PC-9 (cell line): ENCODE results near the gene ABCA2. TPM values are rescaled to one million over a fixed set of nuclear protein-coding genes. Genes with fewer than 3 reads are reported as not detected.

Source experiments
- BruUV-seq: library from RNA; stranded (reverse); fragments of 400-500 nt; replicated peaks from 2 replicates; lab custom pipeline; 2021; lab: Mats Ljungman, UMichigan
- CTCF ChIA-PET: fragments of 300-600 bp; sonication (Branson Sonifier 250); formaldehyde crosslinking; loops from one replicate; lab custom pipeline; 2022; ENCODE audit warnings: antibody characterized with exemption; lab: Charles Lee
- POLR2A ChIA-PET: fragments of 300-600 bp; sonication (Branson Sonifier 250); formaldehyde crosslinking; loops from one replicate; lab custom pipeline; 2022; ENCODE audit warnings: antibody characterized with exemption; ENCODE audit not compliant: unreplicated experiment; lab: Charles Lee
- DNase-seq, 2 experiments: peaks; one replicate each; pipeline versions ENCODE4 v3.0.0 to v3.0.0-alpha.2; 2015 to 2022; ENCODE audit warnings: mixed read lengths in 1 of 2
- H2AFZ ChIP-seq: fragments of 200-600 bp; sonication (generic); 2 replicates; pipeline ENCODE4 v1.8.1; 2017; ENCODE audit warnings: antibody characterized with exemption
- H3F3A ChIP-seq: fragments of 200-600 bp; sonication (generic); 2 replicates; pipeline ENCODE4 v1.8.1; 2017; ENCODE audit warnings: antibody characterized with exemption, mild to moderate bottlenecking, low read depth; ENCODE audit not compliant: insufficient read depth
- H3K27ac ChIP-seq: fragments of 200-600 bp; sonication (generic); 2 replicates; pipeline ENCODE4 v1.6.1; 2016; ENCODE audit warnings: mixed run types
- H3K27me3 ChIP-seq: fragments of 200-600 bp; sonication (generic); 2 replicates; pipeline ENCODE4 v1.6.1; 2016; ENCODE audit warnings: low read depth, mixed run types; ENCODE audit not compliant: insufficient read depth
- H3K36me3 ChIP-seq: fragments of 200-600 bp; sonication (generic); 2 replicates; pipeline ENCODE4 v1.6.1; 2016; ENCODE audit warnings: low read depth, mixed run types
- H3K4me1 ChIP-seq: fragments of 200-600 bp; sonication (generic); replicated peaks from 2 replicates; pipeline ENCODE4 v1.6.1; 2016; ENCODE audit warnings: mixed run types; ENCODE audit not compliant: insufficient read depth
- H3K4me2 ChIP-seq: fragments of 200-600 bp; sonication (generic); 2 replicates; pipeline ENCODE4 v1.6.1; 2017; ENCODE audit warnings: mixed run types
- H3K4me3 ChIP-seq: fragments of 200-600 bp; sonication (generic); 2 replicates; pipeline ENCODE4 v1.6.1; 2016; ENCODE audit warnings: mixed run types
- H3K79me2 ChIP-seq: fragments of 200-600 bp; sonication (generic); 2 replicates; pipeline ENCODE4 v1.6.1; 2017; ENCODE audit warnings: low read depth, mixed run types
- H3K9me2 ChIP-seq: fragments of 200-600 bp; sonication (generic); 2 replicates; pipeline ENCODE4 v1.8.1; 2017; ENCODE audit warnings: mild to moderate bottlenecking; ENCODE audit not compliant: insufficient read depth
- H3K9me3 ChIP-seq: fragments of 200-600 bp; sonication (generic); 2 replicates; pipeline ENCODE4 v1.8.1; 2016; ENCODE audit warnings: low read depth; ENCODE audit not compliant: insufficient read depth
- H4K20me1 ChIP-seq: fragments of 200-600 bp; sonication (generic); 2 replicates; pipeline ENCODE4 v1.8.1; 2017; ENCODE audit not compliant: insufficient read depth
- CTCF ChIP-seq: fragments of 200-600 bp; sonication (generic); conservative IDR thresholded peaks from 2 replicates; pipeline ENCODE4 v1.6.1; 2017; ENCODE audit warnings: mixed run types, antibody characterized with exemption, mild to moderate bottlenecking, moderate library complexity
- EZH2 ChIP-seq: fragments of 200-600 bp; sonication (generic); IDR thresholded peaks from 2 replicates; pipeline ENCODE4 v1.8.0; 2017; ENCODE audit warnings: antibody characterized with exemption, low read depth
- intact Hi-C: fragments of 100-400 bp; cut with micrococcal nuclease; formaldehyde crosslinking; loops from one replicate; pipeline ENCODE4 v1.10.0; 2022; ENCODE audit not compliant: unreplicated experiment
- total RNA-seq: library from RNA; stranded (reverse); gene quantifications from 2 replicates; pipeline ENCODE4 v1.2.3, GENCODE V29; 2021

Gene ABCA2
- total RNA-seq, 1 experiment from 2014 or later = 79.2 TPM

- TF ChIP-seq EZH2 = no peak
- no peak for TF ChIP-seq CTCF
- BruUV-seq = no TSS peak
- no peaks in the 10 kb centered on the region for H3K36me3 ChIP-seq
- peaks cover 17% of the 10 kb centered on the region for H3K4me1 ChIP-seq
- DNase-seq = no peak
- ChIA-PET CTCF (no interaction called here), POLR2A (no interaction called here)
- H3K4me2 ChIP-seq = no peak overlapping the region
- no peaks in the 10 kb centered on the region for H3K9me3 ChIP-seq
- H2AFZ ChIP-seq = no peak overlapping the region
- H3K27ac ChIP-seq = no peak overlapping the region
- H3K27me3 ChIP-seq = no peaks in the 10 kb centered on the region
- no peaks in the 10 kb centered on the region for H3K79me2 ChIP-seq
- H3F3A ChIP-seq = peaks cover 27% of the 10 kb centered on the region; the same call in 1 of the 2 replicates
- H3K9me2 ChIP-seq = no peaks in the 10 kb centered on the region
- intact Hi-C loops = no loop called here
- 0 out of 2 replicates have a peak, but pooled peaks cover 4% of the 10 kb centered on the region for H4K20me1 ChIP-seq
- H3K4me3 ChIP-seq = no peak overlapping the region
These were observed 4.8 kb upstream of the ABCA2 start for GRCh38 chr9:137032858-137033257.

GRCh38 chr9:137031904-137032640, 4.0 kb upstream of the ABCA2 start, which contains the start of gene FUT7:
TSS of gene FUT7 (minus strand) at chr9:137032088. CDS start at chr9:137031991, 97 bp downstream.
- Histone ChIP-seq H3K9me3 (no peaks in the 10 kb centered on the region), H3K9me2 (no peaks in the 10 kb centered on the region), H2AFZ (no peak within 1 kb of the TSS), H3K4me3 (no peak within 1 kb of the TSS), H3F3A (peaks cover 27% of the 10 kb centered on the region; the same call in 1 of the 2 replicates), H3K4me1 (peaks cover 17% of the 10 kb centered on the region), H3K4me2 (no peak within 1 kb of the TSS), H4K20me1 (0 out of 2 replicates have a peak, but pooled peaks cover 4% of the 10 kb centered on the region), H3K27ac (no peak within 1 kb of the TSS), H3K36me3 (no peaks in the 10 kb centered on the region), H3K79me2 (no peaks in the 10 kb centered on the region), H3K27me3 (no peaks in the 10 kb centered on the region)
- no TSS peak for BruUV-seq
- no peak for DNase-seq
- ChIA-PET POLR2A (no interaction called here), CTCF (interaction anchor here (0.5 to 0.9 kb wide), 3 partner anchors 15 to 84 kb away, joined by 3 to 14 read pairs (median 3); no protein-coding TSS in a partner anchor)
- intact Hi-C loops = no loop called here
- TF ChIP-seq EZH2 (no peak), CTCF (no peak)

GRCh38 chr9:137030538-137031527, 2.8 kb upstream of the ABCA2 start:
- no peak overlapping the region for H3K4me2 ChIP-seq
- H3K9me3 ChIP-seq = no peaks in the 10 kb centered on the region
- H3K4me3 ChIP-seq = no peak overlapping the region
- H4K20me1 ChIP-seq = 0 out of 2 replicates have a peak, but pooled peaks cover 4% of the 10 kb centered on the region
- H3K27ac ChIP-seq = no peak overlapping the region
- no peaks in the 10 kb centered on the region for H3K9me2 ChIP-seq
- H3F3A ChIP-seq = peaks cover 17% of the 10 kb centered on the region; the same call in 1 of the 2 replicates
- H3K27me3 ChIP-seq = no peaks in the 10 kb centered on the region
- H2AFZ ChIP-seq = no peak overlapping the region
- DNase-seq = no peak
- no peak for TF ChIP-seq CTCF
- no peak for TF ChIP-seq EZH2
- H3K36me3 ChIP-seq = no peaks in the 10 kb centered on the region
- intact Hi-C loops = no loop called here
- H3K79me2 ChIP-seq = no peaks in the 10 kb centered on the region
- ChIA-PET CTCF (interaction anchor here (0.6 kb wide), 2 partner anchors 29 to 953 kb away, joined by 4 to 13 read pairs; no protein-coding TSS in a partner anchor), POLR2A (no interaction called here)
- no TSS peak for BruUV-seq
- H3K4me1 ChIP-seq = peaks cover 17% of the 10 kb centered on the region
